HCT116 (cell line): ENCODE results near the gene TADA2B. TPM values are rescaled to one million over a fixed set of nuclear protein-coding genes. Genes with fewer than 3 reads are reported as not detected.

Experiments used
- ATAC-seq: fragments of 200-7000 bp; cut with Tn5 transposase; 2 replicates; pipeline ENCODE4 v1.9.1; 2020; ENCODE audit warnings: mild to moderate bottlenecking, moderate library complexity
- BruUV-seq: library from RNA; stranded (reverse); fragments of 400-500 nt; replicated peaks from 2 replicates; lab custom pipeline; 2021; lab: Mats Ljungman, UMichigan
- CTCF ChIA-PET: fragments of 300-600 bp; sonication (Branson Sonifier 250); formaldehyde crosslinking; loops from one replicate; lab custom pipeline; 2021; ENCODE audit warnings: antibody characterized with exemption; lab: Charles Lee
- POLR2A ChIA-PET: fragments of 300-600, 350-600 bp; sonication (Branson Sonifier 250); formaldehyde crosslinking; loops from one replicate; lab custom pipeline; 2021; ENCODE audit warnings: antibody characterized with exemption; lab: Charles Lee
- RAD21 ChIA-PET, 2 experiments: fragments of 300-600 bp; sonication (Branson Sonifier 250); formaldehyde crosslinking; loops; one replicate each; lab custom pipeline; 2023; ENCODE audit warnings: low total read pairs in 2 of 2; ENCODE audit not compliant: uncharacterized antibody in 2 of 2, unreplicated experiment in 2 of 2, low non-redundant PET in 1 of 2; lab: Charles Lee
- DNase-seq: peaks from one replicate; pipeline ENCODE4 v3.0.0-alpha.2; 2010; ENCODE audit warnings: low read depth, low spot score
- H2AFZ ChIP-seq: fragments of 200-600 bp; shearing (Covaris generic), sonication (generic); 2 replicates; pipeline ENCODE4 v1.6.1; 2017; ENCODE audit warnings: low read depth, mixed run types, mixed read lengths, antibody characterized with exemption, low read length; ENCODE audit not compliant: poor library complexity, severe bottlenecking
- H3K27ac ChIP-seq: 2 replicates; pipeline ENCODE4 v1.5.1; 2012; ENCODE audit warnings: low read depth, low read length
- H3K27me3 ChIP-seq: fragments of 200-600 bp; sonication (generic); 2 replicates; pipeline ENCODE4 v1.6.1; 2016; ENCODE audit warnings: mixed run types, low read length, mixed read lengths; ENCODE audit not compliant: insufficient read depth
- H3K36me3 ChIP-seq, 2 experiments: fragments of 200-500 bp in 1 of 2; fragments of 200-600 bp in 1 of 2; sonication (Bioruptor generic) in 1 of 2; sonication (generic) in 1 of 2; 2 replicates each; pipeline versions ENCODE4 v1.5.1 to v1.6.1; 2014 to 2016; ENCODE audit warnings: low read length in 2 of 2, inconsistent platforms in 1 of 2, mixed read lengths in 1 of 2, mixed run types in 1 of 2; ENCODE audit not compliant: insufficient read depth in 2 of 2, control insufficient read depth in 1 of 2
- H3K4me1 ChIP-seq, 2 experiments: fragments of 200-600 bp in 1 of 2; sonication (generic) in 1 of 2; 2 replicates each; pipeline versions ENCODE4 v1.5.1 to v1.6.1; 2012 to 2017; ENCODE audit warnings: low read length in 2 of 2, inconsistent platforms in 1 of 2, mild to moderate bottlenecking in 1 of 2, mixed read lengths in 1 of 2, mixed run types in 1 of 2, moderate library complexity in 1 of 2; ENCODE audit not compliant: insufficient read depth in 2 of 2, control insufficient read depth in 1 of 2
- H3K4me2 ChIP-seq: fragments of 200-600 bp; sonication (generic); 2 replicates; pipeline ENCODE4 v1.6.1; 2017; ENCODE audit warnings: mixed run types, low read length, mixed read lengths
- H3K4me3 ChIP-seq, 2 experiments: fragments of 200-600 bp in 1 of 2; sonication (generic) in 1 of 2; replicated peaks in 1 of 2; 2 replicates each; pipeline ENCODE4 v1.5.1; 2011 to 2016; ENCODE audit warnings: low read length in 2 of 2, control low read depth in 1 of 2, low read depth in 1 of 2, mild to moderate bottlenecking in 1 of 2, mixed read lengths in 1 of 2, mixed run types in 1 of 2
- H3K79me2 ChIP-seq: fragments of 200-600 bp; sonication (generic); 2 replicates; pipeline ENCODE4 v1.6.1; 2017; ENCODE audit warnings: mild to moderate bottlenecking, mixed run types, low read length, moderate library complexity, mixed read lengths; ENCODE audit not compliant: insufficient read depth
- H3K9ac ChIP-seq: fragments of 200-600 bp; sonication (generic); 2 replicates; pipeline ENCODE4 v1.6.1; 2016; ENCODE audit warnings: low read length, mixed read lengths
- H3K9me2 ChIP-seq: fragments of 200-600 bp; sonication (generic), shearing (Covaris generic); 2 replicates; pipeline ENCODE4 v1.6.1; 2017; ENCODE audit warnings: mixed run types, mild to moderate bottlenecking, moderate library complexity; ENCODE audit not compliant: insufficient read depth
- H3K9me3 ChIP-seq, 2 experiments: fragments of 200-500 bp in 1 of 2; fragments of 200-600 bp in 1 of 2; sonication (Bioruptor generic) in 1 of 2; sonication (generic) in 1 of 2; 2 replicates each; pipeline ENCODE4 v1.6.1; 2014 to 2017; ENCODE audit warnings: low read length in 2 of 2, mixed read lengths in 2 of 2, inconsistent platforms in 1 of 2, low read depth in 1 of 2, mild to moderate bottlenecking in 1 of 2, mixed run types in 1 of 2, moderate library complexity in 1 of 2; ENCODE audit not compliant: control insufficient read depth in 1 of 2, insufficient read depth in 1 of 2
- H4K20me1 ChIP-seq: fragments of 200-600 bp; sonication (generic), shearing (Covaris generic); 2 replicates; pipeline ENCODE4 v1.6.1; 2017; ENCODE audit warnings: mixed run types, mild to moderate bottlenecking, moderate library complexity; ENCODE audit not compliant: insufficient read depth
- ATF3 ChIP-seq: IDR thresholded peaks from 2 replicates; pipeline ENCODE4 v1.6.1; 2012
- CBX3 ChIP-seq: IDR thresholded peaks from 2 replicates; pipeline ENCODE4 v1.6.1; 2012; ENCODE audit warnings: low read depth
- CEBPB ChIP-seq: IDR thresholded peaks from 2 replicates; pipeline ENCODE4 v1.6.1; 2012; ENCODE audit warnings: low read depth
- EGR1 ChIP-seq: IDR thresholded peaks from 2 replicates; pipeline ENCODE4 v1.6.1; 2012; ENCODE audit warnings: low read depth
- ELF1 ChIP-seq: IDR thresholded peaks from 2 replicates; pipeline ENCODE4 v1.6.1; 2012; ENCODE audit warnings: low read depth, borderline replicate concordance
- EZH2 ChIP-seq: fragments of 200-600 bp; sonication (generic); IDR thresholded peaks from 2 replicates; pipeline ENCODE4 v1.6.1; 2017; ENCODE audit warnings: antibody characterized with exemption, mixed run types
- FOSL1 ChIP-seq: IDR thresholded peaks from 2 replicates; pipeline ENCODE4 v1.6.1; 2012; ENCODE audit warnings: low read depth
- JUND ChIP-seq: IDR thresholded peaks from 2 replicates; pipeline ENCODE4 v1.6.1; 2012
- MAX ChIP-seq: IDR thresholded peaks from 2 replicates; pipeline ENCODE4 v1.6.1; 2012
- POLR2AphosphoS5 ChIP-seq: IDR thresholded peaks from 2 replicates; pipeline ENCODE4 v1.6.1; 2011; ENCODE audit warnings: mild to moderate bottlenecking, low read depth, low read length, moderate library complexity
- RAD21 ChIP-seq: IDR thresholded peaks from 2 replicates; pipeline ENCODE4 v1.6.1; 2012; ENCODE audit warnings: low read depth, mild to moderate bottlenecking
- REST ChIP-seq: IDR thresholded peaks from 2 replicates; pipeline ENCODE4 v1.6.1; 2012; ENCODE audit warnings: low read depth
- SIN3A ChIP-seq: IDR thresholded peaks from 2 replicates; pipeline ENCODE4 v1.6.1; 2012; ENCODE audit warnings: low read depth
- SP1 ChIP-seq: IDR thresholded peaks from 2 replicates; pipeline ENCODE4 v1.6.1; 2012; ENCODE audit warnings: low read depth
- SRF ChIP-seq: IDR thresholded peaks from 2 replicates; pipeline ENCODE4 v1.6.1; 2012; ENCODE audit warnings: low read depth
- TCF7L2 ChIP-seq: IDR thresholded peaks from 2 replicates; pipeline ENCODE4 v1.7.0; 2011; ENCODE audit warnings: borderline replicate concordance, inconsistent platforms; ENCODE audit not compliant: insufficient read depth, insufficient read length; ENCODE audit errors: extremely low read depth
- YY1 ChIP-seq: IDR thresholded peaks from 2 replicates; pipeline ENCODE4 v1.6.1; 2011; ENCODE audit warnings: low read length, low read depth, moderate library complexity, mild to moderate bottlenecking; ENCODE audit not compliant: insufficient replicate concordance; ENCODE audit errors: extremely low read depth
- ZFX ChIP-seq: fragments of 450-650 bp; IDR thresholded peaks from 2 replicates; pipeline ENCODE4 v1.6.1; 2017
- intact Hi-C: fragments of 100-400 bp; cut with micrococcal nuclease; formaldehyde crosslinking; loops from 2 replicates; pipeline ENCODE4 v1.10.0; 2022
- total RNA-seq: library from RNA; stranded (reverse); gene quantifications from one replicate; pipeline ENCODE4 v1.2.1, GENCODE V29; 2021; ENCODE audit not compliant: unreplicated experiment
- TF ChIP-seq, protein P1 (sequence below): IDR thresholded peaks from 2 replicates; pipeline ENCODE4 v1.6.1; 2011; ENCODE audit warnings: mild to moderate bottlenecking, low read length, moderate library complexity; ENCODE audit not compliant: insufficient replicate concordance; ENCODE audit errors: extremely low read depth
- TF ChIP-seq, protein P2 (sequence below), 3 experiments: fragments of 200-600 bp in 1 of 3; sonication (generic) in 1 of 3; IDR thresholded peaks in 2 of 3; conservative IDR thresholded peaks in 1 of 3; 2 replicates each; pipeline ENCODE4 v1.5.1; 2012 to 2017; ENCODE audit warnings: low read depth in 2 of 3, low read length in 2 of 3, antibody characterized with exemption in 1 of 3, borderline replicate concordance in 1 of 3, control low read depth in 1 of 3, mild to moderate bottlenecking in 1 of 3, mixed read lengths in 1 of 3, mixed run types in 1 of 3, moderate library complexity in 1 of 3; ENCODE audit not compliant: insufficient read depth in 1 of 3

TADA2B gene
- total RNA-seq, 1 experiment from 2014 or later, result 13.4 TPM

- H3K27ac ChIP-seq, result peak overlapping the region; percentile 78
- peak overlapping the region; percentile 91 to 93 for H3K4me3 ChIP-seq
- no peaks in the 10 kb centered on the region for H3K27me3 ChIP-seq
- peaks cover 11 to 28% of the 10 kb centered on the region in 2 experiments; a peak in 3 of 4 replicates for H3K4me1 ChIP-seq
- peak overlapping the region; percentile 94 for H3K9ac ChIP-seq
- no peak for ATAC-seq
- no peak overlapping the region for H2AFZ ChIP-seq
- H4K20me1 ChIP-seq, result no peaks in the 10 kb centered on the region
- H3K9me3 ChIP-seq, result no peaks in the 10 kb centered on the region
- CTCF ChIA-PET, result interaction anchor here (1.2 to 1.4 kb wide), 2 partner anchors 24 to 34 kb away, joined by 4 to 5 read pairs; a partner anchor contains a TSS
- no TSS peak for BruUV-seq
- TF ChIP-seq ELF1 (no peak), CBX3 (no peak), EGR1 (no peak), SIN3A (no peak), YY1 (no peak), MAX (no peak), CEBPB (no peak), TCF7L2 (no peak), FOSL1 (no peak), POLR2AphosphoS5 (no peak), JUND (no peak), ZFX (no peak), ATF3 (no peak), SRF (no peak), REST (no peak), SP1 (no peak), EZH2 (no peak), RAD21 (no peak)
- TF ChIP-seq, protein P1, sequence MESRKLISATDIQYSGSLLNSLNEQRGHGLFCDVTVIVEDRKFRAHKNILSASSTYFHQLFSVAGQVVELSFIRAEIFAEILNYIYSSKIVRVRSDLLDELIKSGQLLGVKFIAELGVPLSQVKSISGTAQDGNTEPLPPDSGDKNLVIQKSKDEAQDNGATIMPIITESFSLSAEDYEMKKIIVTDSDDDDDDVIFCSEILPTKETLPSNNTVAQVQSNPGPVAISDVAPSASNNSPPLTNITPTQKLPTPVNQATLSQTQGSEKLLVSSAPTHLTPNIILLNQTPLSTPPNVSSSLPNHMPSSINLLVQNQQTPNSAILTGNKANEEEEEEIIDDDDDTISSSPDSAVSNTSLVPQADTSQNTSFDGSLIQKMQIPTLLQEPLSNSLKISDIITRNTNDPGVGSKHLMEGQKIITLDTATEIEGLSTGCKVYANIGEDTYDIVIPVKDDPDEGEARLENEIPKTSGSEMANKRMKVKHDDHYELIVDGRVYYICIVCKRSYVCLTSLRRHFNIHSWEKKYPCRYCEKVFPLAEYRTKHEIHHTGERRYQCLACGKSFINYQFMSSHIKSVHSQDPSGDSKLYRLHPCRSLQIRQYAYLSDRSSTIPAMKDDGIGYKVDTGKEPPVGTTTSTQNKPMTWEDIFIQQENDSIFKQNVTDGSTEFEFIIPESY, result no peak
- TF ChIP-seq, protein P2, sequence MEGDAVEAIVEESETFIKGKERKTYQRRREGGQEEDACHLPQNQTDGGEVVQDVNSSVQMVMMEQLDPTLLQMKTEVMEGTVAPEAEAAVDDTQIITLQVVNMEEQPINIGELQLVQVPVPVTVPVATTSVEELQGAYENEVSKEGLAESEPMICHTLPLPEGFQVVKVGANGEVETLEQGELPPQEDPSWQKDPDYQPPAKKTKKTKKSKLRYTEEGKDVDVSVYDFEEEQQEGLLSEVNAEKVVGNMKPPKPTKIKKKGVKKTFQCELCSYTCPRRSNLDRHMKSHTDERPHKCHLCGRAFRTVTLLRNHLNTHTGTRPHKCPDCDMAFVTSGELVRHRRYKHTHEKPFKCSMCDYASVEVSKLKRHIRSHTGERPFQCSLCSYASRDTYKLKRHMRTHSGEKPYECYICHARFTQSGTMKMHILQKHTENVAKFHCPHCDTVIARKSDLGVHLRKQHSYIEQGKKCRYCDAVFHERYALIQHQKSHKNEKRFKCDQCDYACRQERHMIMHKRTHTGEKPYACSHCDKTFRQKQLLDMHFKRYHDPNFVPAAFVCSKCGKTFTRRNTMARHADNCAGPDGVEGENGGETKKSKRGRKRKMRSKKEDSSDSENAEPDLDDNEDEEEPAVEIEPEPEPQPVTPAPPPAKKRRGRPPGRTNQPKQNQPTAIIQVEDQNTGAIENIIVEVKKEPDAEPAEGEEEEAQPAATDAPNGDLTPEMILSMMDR (IDR thresholded peaks at IDR 0.05 in 2 of 3, conservative IDR thresholded peaks at IDR 0.05 in 1 of 3; ENCODE audit: borderline replicate concordance in 1 of 3, insufficient read depth in 1 of 3, low read depth in 2 of 3, low read length in 2 of 3), result no peak
- H3K79me2 ChIP-seq, result peaks cover 53% of the 10 kb centered on the region
- H3K36me3 ChIP-seq, result peaks cover 18 to 27% of the 10 kb centered on the region in 2 experiments; a peak in 3 of 4 replicates
- no peaks in the 10 kb centered on the region for H3K9me2 ChIP-seq
- no peak for DNase-seq
- POLR2A ChIA-PET, result interaction anchor here (1.2 to 1.6 kb wide), 3 partner anchors 10 to 80 kb away, joined by 3 to 7 read pairs (median 5); partner anchors contain the start of gene TADA2B
- RAD21 ChIA-PET, result no interaction called here
- peak overlapping the region; percentile 96 for H3K4me2 ChIP-seq
- intact Hi-C loops, result no loop called here
Observed at GRCh38 chr4:7067126-7067451, 23.9 kb downstream of the TADA2B start.
